HCT116 (cell line): ENCODE results near the gene GNG7. TPM values are rescaled to one million over a fixed set of nuclear protein-coding genes. Genes with fewer than 3 reads are reported as not detected.

ENCODE experiments used
- ATAC-seq: fragments of 200-7000 bp; cut with Tn5 transposase; 2 replicates; pipeline ENCODE4 v1.9.1; 2020; ENCODE audit warnings: mild to moderate bottlenecking, moderate library complexity
- BruUV-seq: library from RNA; stranded (reverse); fragments of 400-500 nt; replicated peaks from 2 replicates; lab custom pipeline; 2021; lab: Mats Ljungman, UMichigan
- CTCF ChIA-PET: fragments of 300-600 bp; sonication (Branson Sonifier 250); formaldehyde crosslinking; loops from one replicate; lab custom pipeline; 2021; ENCODE audit warnings: antibody characterized with exemption; lab: Charles Lee
- POLR2A ChIA-PET: fragments of 300-600, 350-600 bp; sonication (Branson Sonifier 250); formaldehyde crosslinking; loops from one replicate; lab custom pipeline; 2021; ENCODE audit warnings: antibody characterized with exemption; lab: Charles Lee
- RAD21 ChIA-PET, 2 experiments: fragments of 300-600 bp; sonication (Branson Sonifier 250); formaldehyde crosslinking; loops; one replicate each; lab custom pipeline; 2023; ENCODE audit warnings: low total read pairs in 2 of 2; ENCODE audit not compliant: uncharacterized antibody in 2 of 2, unreplicated experiment in 2 of 2, low non-redundant PET in 1 of 2; lab: Charles Lee
- DNase-seq: peaks from one replicate; pipeline ENCODE4 v3.0.0-alpha.2; 2010; ENCODE audit warnings: low read depth, low spot score
- H2AFZ ChIP-seq: fragments of 200-600 bp; shearing (Covaris generic), sonication (generic); 2 replicates; pipeline ENCODE4 v1.6.1; 2017; ENCODE audit warnings: low read depth, mixed run types, mixed read lengths, antibody characterized with exemption, low read length; ENCODE audit not compliant: poor library complexity, severe bottlenecking
- H3K27ac ChIP-seq: 2 replicates; pipeline ENCODE4 v1.5.1; 2012; ENCODE audit warnings: low read depth, low read length
- H3K27me3 ChIP-seq: fragments of 200-600 bp; sonication (generic); 2 replicates; pipeline ENCODE4 v1.6.1; 2016; ENCODE audit warnings: mixed run types, low read length, mixed read lengths; ENCODE audit not compliant: insufficient read depth
- H3K36me3 ChIP-seq, 2 experiments: fragments of 200-500 bp in 1 of 2; fragments of 200-600 bp in 1 of 2; sonication (Bioruptor generic) in 1 of 2; sonication (generic) in 1 of 2; 2 replicates each; pipeline versions ENCODE4 v1.5.1 to v1.6.1; 2014 to 2016; ENCODE audit warnings: low read length in 2 of 2, inconsistent platforms in 1 of 2, mixed read lengths in 1 of 2, mixed run types in 1 of 2; ENCODE audit not compliant: insufficient read depth in 2 of 2, control insufficient read depth in 1 of 2
- H3K4me1 ChIP-seq, 2 experiments: fragments of 200-600 bp in 1 of 2; sonication (generic) in 1 of 2; 2 replicates each; pipeline versions ENCODE4 v1.5.1 to v1.6.1; 2012 to 2017; ENCODE audit warnings: low read length in 2 of 2, inconsistent platforms in 1 of 2, mild to moderate bottlenecking in 1 of 2, mixed read lengths in 1 of 2, mixed run types in 1 of 2, moderate library complexity in 1 of 2; ENCODE audit not compliant: insufficient read depth in 2 of 2, control insufficient read depth in 1 of 2
- H3K4me2 ChIP-seq: fragments of 200-600 bp; sonication (generic); 2 replicates; pipeline ENCODE4 v1.6.1; 2017; ENCODE audit warnings: mixed run types, low read length, mixed read lengths
- H3K4me3 ChIP-seq, 2 experiments: fragments of 200-600 bp in 1 of 2; sonication (generic) in 1 of 2; replicated peaks in 1 of 2; 2 replicates each; pipeline ENCODE4 v1.5.1; 2011 to 2016; ENCODE audit warnings: low read length in 2 of 2, control low read depth in 1 of 2, low read depth in 1 of 2, mild to moderate bottlenecking in 1 of 2, mixed read lengths in 1 of 2, mixed run types in 1 of 2
- H3K79me2 ChIP-seq: fragments of 200-600 bp; sonication (generic); 2 replicates; pipeline ENCODE4 v1.6.1; 2017; ENCODE audit warnings: mild to moderate bottlenecking, mixed run types, low read length, moderate library complexity, mixed read lengths; ENCODE audit not compliant: insufficient read depth
- H3K9ac ChIP-seq: fragments of 200-600 bp; sonication (generic); 2 replicates; pipeline ENCODE4 v1.6.1; 2016; ENCODE audit warnings: low read length, mixed read lengths
- H3K9me2 ChIP-seq: fragments of 200-600 bp; sonication (generic), shearing (Covaris generic); 2 replicates; pipeline ENCODE4 v1.6.1; 2017; ENCODE audit warnings: mixed run types, mild to moderate bottlenecking, moderate library complexity; ENCODE audit not compliant: insufficient read depth
- H3K9me3 ChIP-seq, 2 experiments: fragments of 200-500 bp in 1 of 2; fragments of 200-600 bp in 1 of 2; sonication (Bioruptor generic) in 1 of 2; sonication (generic) in 1 of 2; 2 replicates each; pipeline ENCODE4 v1.6.1; 2014 to 2017; ENCODE audit warnings: low read length in 2 of 2, mixed read lengths in 2 of 2, inconsistent platforms in 1 of 2, low read depth in 1 of 2, mild to moderate bottlenecking in 1 of 2, mixed run types in 1 of 2, moderate library complexity in 1 of 2; ENCODE audit not compliant: control insufficient read depth in 1 of 2, insufficient read depth in 1 of 2
- H4K20me1 ChIP-seq: fragments of 200-600 bp; sonication (generic), shearing (Covaris generic); 2 replicates; pipeline ENCODE4 v1.6.1; 2017; ENCODE audit warnings: mixed run types, mild to moderate bottlenecking, moderate library complexity; ENCODE audit not compliant: insufficient read depth
- ATF3 ChIP-seq: IDR thresholded peaks from 2 replicates; pipeline ENCODE4 v1.6.1; 2012
- CBX3 ChIP-seq: IDR thresholded peaks from 2 replicates; pipeline ENCODE4 v1.6.1; 2012; ENCODE audit warnings: low read depth
- CEBPB ChIP-seq: IDR thresholded peaks from 2 replicates; pipeline ENCODE4 v1.6.1; 2012; ENCODE audit warnings: low read depth
- EGR1 ChIP-seq: IDR thresholded peaks from 2 replicates; pipeline ENCODE4 v1.6.1; 2012; ENCODE audit warnings: low read depth
- ELF1 ChIP-seq: IDR thresholded peaks from 2 replicates; pipeline ENCODE4 v1.6.1; 2012; ENCODE audit warnings: low read depth, borderline replicate concordance
- FOSL1 ChIP-seq: IDR thresholded peaks from 2 replicates; pipeline ENCODE4 v1.6.1; 2012; ENCODE audit warnings: low read depth
- JUND ChIP-seq: IDR thresholded peaks from 2 replicates; pipeline ENCODE4 v1.6.1; 2012
- MAX ChIP-seq: IDR thresholded peaks from 2 replicates; pipeline ENCODE4 v1.6.1; 2012
- POLR2A ChIP-seq: IDR thresholded peaks from 2 replicates; pipeline ENCODE4 v1.7.0; 2011; ENCODE audit warnings: borderline replicate concordance; ENCODE audit not compliant: insufficient read depth, insufficient read length; ENCODE audit errors: extremely low read depth
- POLR2AphosphoS5 ChIP-seq: IDR thresholded peaks from 2 replicates; pipeline ENCODE4 v1.6.1; 2011; ENCODE audit warnings: mild to moderate bottlenecking, low read depth, low read length, moderate library complexity
- SIN3A ChIP-seq: IDR thresholded peaks from 2 replicates; pipeline ENCODE4 v1.6.1; 2012; ENCODE audit warnings: low read depth
- SP1 ChIP-seq: IDR thresholded peaks from 2 replicates; pipeline ENCODE4 v1.6.1; 2012; ENCODE audit warnings: low read depth
- SRF ChIP-seq: IDR thresholded peaks from 2 replicates; pipeline ENCODE4 v1.6.1; 2012; ENCODE audit warnings: low read depth
- ZFX ChIP-seq: fragments of 450-650 bp; IDR thresholded peaks from 2 replicates; pipeline ENCODE4 v1.6.1; 2017
- ZNF274 ChIP-seq: fragments of 200-500 bp; sonication (Bioruptor generic); IDR thresholded peaks from 2 replicates; pipeline ENCODE4 v1.6.1; 2014; ENCODE audit warnings: mild to moderate bottlenecking, low read depth, low read length, inconsistent platforms
- intact Hi-C: fragments of 100-400 bp; cut with micrococcal nuclease; formaldehyde crosslinking; loops from 2 replicates; pipeline ENCODE4 v1.10.0; 2022
- total RNA-seq: library from RNA; stranded (reverse); gene quantifications from one replicate; pipeline ENCODE4 v1.2.1, GENCODE V29; 2021; ENCODE audit not compliant: unreplicated experiment
- TF ChIP-seq, protein P1 (sequence below): IDR thresholded peaks from 2 replicates; pipeline ENCODE4 v1.6.1; 2011; ENCODE audit warnings: mild to moderate bottlenecking, low read length, moderate library complexity; ENCODE audit not compliant: insufficient replicate concordance; ENCODE audit errors: extremely low read depth

GNG7 gene
- total RNA-seq, 1 experiment from 2014 or later: 11.3 TPM

GRCh38 chr19:2731181-2731995, 28.9 kb upstream of the GNG7 start:
- Histone ChIP-seq H3K4me3 (no peak overlapping the region), H3K79me2 (no peaks in the 10 kb centered on the region; the same call in 1 of the 2 replicates), H2AFZ (no peak overlapping the region), H3K9me3 (peaks cover 0 to under 1% of the 10 kb centered on the region in 2 experiments; a peak in 1 of 4 replicates), H3K4me1 (no peaks in the 10 kb centered on the region), H3K36me3 (peaks cover under 1 to 10% of the 10 kb centered on the region in 2 experiments; a peak in 3 of 4 replicates), H3K27ac (no peak overlapping the region), H3K9me2 (no peaks in the 10 kb centered on the region), H3K27me3 (no peaks in the 10 kb centered on the region), H3K4me2 (no peak overlapping the region), H3K9ac (no peak overlapping the region), H4K20me1 (no peaks in the 10 kb centered on the region)
- ChIA-PET CTCF (no interaction called here), RAD21 (no interaction called here), POLR2A (no interaction called here)
- BruUV-seq: no TSS peak
- no peak for TF ChIP-seq JUND
- TF ChIP-seq ATF3: no peak
- TF ChIP-seq POLR2AphosphoS5: no peak
- TF ChIP-seq CBX3: no peak
- no peak for TF ChIP-seq ELF1
- TF ChIP-seq FOSL1: no peak
- no peak for TF ChIP-seq SRF
- ATAC-seq (no peak), DNase-seq (no peak)
- intact Hi-C loops: no loop called here

GRCh38 chr19:2729943-2730818, 27.7 kb upstream of the GNG7 start:
- no peaks in the 10 kb centered on the region for H4K20me1 ChIP-seq
- intact Hi-C loops: no loop called here
- CTCF ChIA-PET: no interaction called here
- no peak for DNase-seq
- no peaks in the 10 kb centered on the region for H3K79me2 ChIP-seq
- H3K9me2 ChIP-seq: no peaks in the 10 kb centered on the region
- RAD21 ChIA-PET: no interaction called here
- H3K9ac ChIP-seq: no peak overlapping the region
- no peaks in the 10 kb centered on the region for H3K27me3 ChIP-seq
- ATAC-seq: no peak
- H3K4me3 ChIP-seq: no peak overlapping the region
- no peaks in the 10 kb centered on the region; a peak in 1 of 4 replicates for H3K36me3 ChIP-seq
- H3K4me2 ChIP-seq: no peak overlapping the region
- no peak overlapping the region for H2AFZ ChIP-seq
- no peaks in the 10 kb centered on the region for H3K4me1 ChIP-seq
- no peak overlapping the region for H3K27ac ChIP-seq
- POLR2A ChIA-PET: no interaction called here
- no TSS peak for BruUV-seq
- no peaks in the 10 kb centered on the region for H3K9me3 ChIP-seq
- TF ChIP-seq CEBPB (no peak), SIN3A (no peak), POLR2A (no peak), ZFX (no peak), ZNF274 (no peak), SP1 (no peak), FOSL1 (no peak), SRF (no peak), EGR1 (no peak), MAX (no peak), POLR2AphosphoS5 (no peak), ELF1 (no peak)
- TF ChIP-seq, protein P1, sequence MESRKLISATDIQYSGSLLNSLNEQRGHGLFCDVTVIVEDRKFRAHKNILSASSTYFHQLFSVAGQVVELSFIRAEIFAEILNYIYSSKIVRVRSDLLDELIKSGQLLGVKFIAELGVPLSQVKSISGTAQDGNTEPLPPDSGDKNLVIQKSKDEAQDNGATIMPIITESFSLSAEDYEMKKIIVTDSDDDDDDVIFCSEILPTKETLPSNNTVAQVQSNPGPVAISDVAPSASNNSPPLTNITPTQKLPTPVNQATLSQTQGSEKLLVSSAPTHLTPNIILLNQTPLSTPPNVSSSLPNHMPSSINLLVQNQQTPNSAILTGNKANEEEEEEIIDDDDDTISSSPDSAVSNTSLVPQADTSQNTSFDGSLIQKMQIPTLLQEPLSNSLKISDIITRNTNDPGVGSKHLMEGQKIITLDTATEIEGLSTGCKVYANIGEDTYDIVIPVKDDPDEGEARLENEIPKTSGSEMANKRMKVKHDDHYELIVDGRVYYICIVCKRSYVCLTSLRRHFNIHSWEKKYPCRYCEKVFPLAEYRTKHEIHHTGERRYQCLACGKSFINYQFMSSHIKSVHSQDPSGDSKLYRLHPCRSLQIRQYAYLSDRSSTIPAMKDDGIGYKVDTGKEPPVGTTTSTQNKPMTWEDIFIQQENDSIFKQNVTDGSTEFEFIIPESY: no peak
